BJ (cell line): ENCODE results near the gene CD300A. TPM values are rescaled to one million over a fixed set of nuclear protein-coding genes. Genes with fewer than 3 reads are reported as not detected.

Experiments
- CTCF ChIA-PET: fragments of 350-600 bp; formaldehyde crosslinking; extraction: SDS; loops from one replicate; lab custom pipeline; 2021; ENCODE audit warnings: antibody characterized with exemption, inconsistent platforms; lab: Yijun Ruan, JAX
- POLR2A ChIA-PET: fragments of 300-600 bp; sonication (Branson Sonifier 250); formaldehyde crosslinking; extraction: SDS; loops from one replicate; lab custom pipeline; 2021; ENCODE audit warnings: antibody characterized with exemption; lab: Charles Lee
- DNase-seq: peaks from one replicate; pipeline ENCODE4 v3.0.0-alpha.2; 2011; ENCODE audit warnings: low read depth
- H3K27me3 ChIP-seq: 2 replicates; pipeline ENCODE4 v1.6.0; 2011; ENCODE audit warnings: low read length; ENCODE audit not compliant: control insufficient read depth, insufficient read depth
- H3K36me3 ChIP-seq: 2 replicates; pipeline ENCODE4 v1.5.1; 2011; ENCODE audit warnings: low read length; ENCODE audit not compliant: control insufficient read depth, insufficient read depth
- H3K4me3 ChIP-seq: 2 replicates; pipeline ENCODE4 v1.5.1; 2011; ENCODE audit warnings: low read depth, mild to moderate bottlenecking, control low read depth, low read length
- CTCF ChIP-seq: IDR thresholded peaks from 2 replicates; pipeline ENCODE4 v1.5.1; 2011; ENCODE audit warnings: low read depth, mild to moderate bottlenecking, control low read depth, inconsistent platforms, low read length, moderate library complexity; ENCODE audit not compliant: insufficient read depth
- polyA plus RNA-seq: library from polyadenylated mRNA; depleted of rRNA; stranded (reverse); fragments of >200 nt; gene quantifications from 2 replicates; pipeline ENCODE4 v1.2.3, GENCODE V29; 2011

CD300A gene
- polyA plus RNA-seq, 1 experiment, result not detected

- POLR2A ChIA-PET, result no interaction called here
- no peaks in the 10 kb centered on the region for H3K27me3 ChIP-seq
- no peak overlapping the region for H3K4me3 ChIP-seq
- CTCF ChIA-PET, result interaction anchor here (2.6 kb wide), 1 partner anchor 11 kb away, joined by 13 read pairs; no protein-coding TSS in a partner anchor
- H3K36me3 ChIP-seq, result no peaks in the 10 kb centered on the region
- DNase-seq, result no peak
- no peak for TF ChIP-seq CTCF
Observed at GRCh38 chr17:74446551-74447500, 19.6 kb upstream of the CD300A start.

DNA sequence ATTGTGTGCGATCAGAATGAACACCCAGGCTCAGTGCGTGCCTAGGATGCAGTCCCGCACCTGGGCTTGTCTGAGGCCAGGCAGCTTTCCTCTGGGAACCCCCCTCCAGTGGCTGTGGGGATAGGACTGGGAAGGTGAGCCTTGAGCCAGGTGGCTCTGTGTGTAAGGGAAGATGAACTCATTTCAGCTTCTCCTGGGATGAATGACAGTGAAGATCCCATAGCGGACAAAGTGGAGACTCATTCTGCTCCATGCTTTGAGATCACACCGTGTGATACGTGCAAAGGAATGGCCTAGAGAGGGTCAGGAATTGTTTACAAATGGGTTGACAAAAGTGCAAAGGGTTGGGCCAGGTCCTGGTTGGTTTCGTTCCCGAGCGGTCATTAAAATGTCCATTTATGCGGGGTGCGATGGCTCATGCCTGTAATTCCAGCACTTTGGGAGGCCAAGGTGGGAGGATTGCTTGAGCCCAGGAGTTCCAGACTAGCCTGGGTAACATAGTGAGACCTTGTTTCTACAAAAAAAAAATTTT, 18.7 kb upstream of the CD300A start:
- no peaks in the 10 kb centered on the region for H3K27me3 ChIP-seq

GRCh38 chr17:74448756-74449155, 17.7 kb upstream of the CD300A start:
- no peak for TF ChIP-seq CTCF
- Histone ChIP-seq H3K4me3 (no peak overlapping the region), H3K36me3 (no peaks in the 10 kb centered on the region), H3K27me3 (no peaks in the 10 kb centered on the region)
- no peak for DNase-seq
- POLR2A ChIA-PET, result no interaction called here
- CTCF ChIA-PET, result interaction anchor here (1.9 to 2.6 kb wide), 2 partner anchors 9 to 81 kb away, joined by 4 to 13 read pairs; partner anchors contain the start of gene GPR142

More for the DNA sequence above, 18.7 kb upstream of the CD300A start:
- H3K36me3 ChIP-seq, result no peaks in the 10 kb centered on the region
- ChIA-PET POLR2A (no interaction called here), CTCF (interaction anchor here (2.6 kb wide), 1 partner anchor 10 kb away, joined by 13 read pairs; no protein-coding TSS in a partner anchor)
- no peak overlapping the region for H3K4me3 ChIP-seq
- TF ChIP-seq CTCF, result no peak
- no peak for DNase-seq

DNA sequence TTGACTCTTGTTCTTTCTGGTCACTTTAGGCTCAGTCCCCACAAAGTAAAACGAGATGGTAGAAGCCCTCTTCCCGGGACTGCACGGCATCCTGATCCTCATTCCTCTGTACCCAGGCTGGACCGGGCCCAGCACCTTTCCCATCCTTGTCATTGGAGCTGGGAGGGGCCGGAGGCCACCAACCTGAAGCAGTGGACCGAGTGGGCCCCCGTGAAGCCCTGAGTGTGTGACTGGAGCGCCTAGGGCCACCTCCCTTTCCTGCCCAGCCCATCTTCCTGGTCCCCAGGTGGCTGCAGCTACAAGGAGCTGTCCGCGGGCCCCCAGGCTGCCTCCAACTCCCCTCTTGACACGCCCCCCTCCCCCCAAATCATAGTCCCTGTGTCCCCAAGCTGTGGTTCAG, 17.1 kb upstream of the CD300A start:
- H3K27me3 ChIP-seq, result no peaks in the 10 kb centered on the region
- POLR2A ChIA-PET, result no interaction called here
- TF ChIP-seq CTCF, result no peak
- no peak overlapping the region for H3K4me3 ChIP-seq
- no peaks in the 10 kb centered on the region for H3K36me3 ChIP-seq
- CTCF ChIA-PET, result interaction anchor here (1.0 to 1.9 kb wide), 2 partner anchors 9 to 81 kb away, joined by 4 to 5 read pairs; partner anchors contain the start of gene GPR142
- DNase-seq, result no peak

- TF ChIP-seq CTCF, result no peak
- POLR2A ChIA-PET, result no interaction called here
- DNase-seq, result no peak
- Histone ChIP-seq H3K4me3 (no peak overlapping the region), H3K27me3 (no peaks in the 10 kb centered on the region), H3K36me3 (no peaks in the 10 kb centered on the region)
- CTCF ChIA-PET, result interaction anchor here (1.0 to 1.9 kb wide), 2 partner anchors 9 to 82 kb away, joined by 4 to 5 read pairs; partner anchors contain the start of gene GPR142
Observed at GRCh38 chr17:74449773-74450172, 16.7 kb upstream of the CD300A start.
